Right atrium auricular region (tissue), 2 donors: ENCODE results near the gene GSTA5. TPM values are rescaled to one million over a fixed set of nuclear protein-coding genes. Genes with fewer than 3 reads are reported as not detected.
"Not testable (repeated sequence)": the region's sequence is repeated elsewhere in the genome, so short reads cannot be mapped to it uniquely, and the experiment has no call there.

Experiments used
- DNase-seq: peaks from one replicate; pipeline ENCODE4 v3.0.0-alpha.2; 2019; ENCODE audit warnings: low spot score
- H3K27ac ChIP-seq, 2 donors: fragments of 200-600 bp; sonication (generic); 1 replicate in 1 of 2; 2 replicates in 1 of 2; pipeline ENCODE4 v1.5.1; 2016 to 2019
- H3K27me3 ChIP-seq, 2 donors: fragments of 200-600 bp; sonication (generic); one replicate each; pipeline versions ENCODE4 v1.5.1 to v1.6.0; 2017 to 2019
- H3K36me3 ChIP-seq: fragments of 200-600 bp; sonication (generic); one replicate; pipeline ENCODE4 v1.5.1; 2016
- H3K4me1 ChIP-seq, 2 donors: fragments of 200-600 bp; sonication (generic); one replicate each; pipeline versions ENCODE4 v1.5.1 to v1.6.0; 2017 to 2019
- H3K4me3 ChIP-seq, 2 donors: fragments of 200-600 bp; sonication (generic); 1 replicate in 1 of 2; 2 replicates in 1 of 2; pipeline ENCODE4 v1.5.1; 2017 to 2019; ENCODE audit warnings: mild to moderate bottlenecking in 1 of 2, moderate library complexity in 1 of 2
- H3K9me3 ChIP-seq, 2 donors: fragments of 200-600 bp; sonication (generic); one replicate each; pipeline ENCODE4 v1.5.1; 2019
- total RNA-seq, 2 donors: library from RNA; depleted of rRNA; stranded (reverse); fragments of >200 nt; gene quantifications; one replicate each; pipeline ENCODE4 v1.1.0, GENCODE V29; 2016
- TF ChIP-seq, protein P1 (sequence below), 2 donors: fragments of 200-600 bp; sonication (generic); IDR thresholded peaks; one replicate each; pipeline ENCODE4 v1.5.1; 2019; ENCODE audit warnings: antibody characterized with exemption in 2 of 2

Gene GSTA5
- total RNA-seq, 2 donors from 2014 or later, result not detected

DNA sequence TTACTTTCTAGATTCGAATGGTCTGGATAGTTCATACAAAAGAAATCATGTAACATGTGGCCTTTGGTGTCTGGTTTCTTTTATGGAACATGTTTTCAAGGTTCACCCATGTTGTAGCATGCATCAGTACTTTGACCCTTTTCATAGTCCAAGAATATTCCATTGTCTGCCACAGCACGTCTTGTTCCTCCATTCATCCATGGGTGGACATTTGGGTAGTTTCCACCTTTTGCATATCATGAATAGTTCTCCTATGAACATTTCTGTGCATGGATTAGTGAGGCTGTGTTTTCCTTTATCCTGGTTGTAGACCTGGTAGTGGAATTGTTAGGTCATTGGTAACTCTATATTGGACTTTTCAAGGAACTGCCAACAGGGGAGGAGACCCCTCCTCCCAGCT lies 37.2 kb upstream of the GSTA5 start:
- DNase-seq, result no peak
- Histone ChIP-seq H3K27ac (no peak overlapping the region), H3K27me3 (no peaks in the 10 kb centered on the region), H3K9me3 (no peaks in the 10 kb centered on the region), H3K36me3 (no peaks in the 10 kb centered on the region), H3K4me1 (no peaks in the 10 kb centered on the region), H3K4me3 (no peak overlapping the region)
- TF ChIP-seq, protein P1, sequence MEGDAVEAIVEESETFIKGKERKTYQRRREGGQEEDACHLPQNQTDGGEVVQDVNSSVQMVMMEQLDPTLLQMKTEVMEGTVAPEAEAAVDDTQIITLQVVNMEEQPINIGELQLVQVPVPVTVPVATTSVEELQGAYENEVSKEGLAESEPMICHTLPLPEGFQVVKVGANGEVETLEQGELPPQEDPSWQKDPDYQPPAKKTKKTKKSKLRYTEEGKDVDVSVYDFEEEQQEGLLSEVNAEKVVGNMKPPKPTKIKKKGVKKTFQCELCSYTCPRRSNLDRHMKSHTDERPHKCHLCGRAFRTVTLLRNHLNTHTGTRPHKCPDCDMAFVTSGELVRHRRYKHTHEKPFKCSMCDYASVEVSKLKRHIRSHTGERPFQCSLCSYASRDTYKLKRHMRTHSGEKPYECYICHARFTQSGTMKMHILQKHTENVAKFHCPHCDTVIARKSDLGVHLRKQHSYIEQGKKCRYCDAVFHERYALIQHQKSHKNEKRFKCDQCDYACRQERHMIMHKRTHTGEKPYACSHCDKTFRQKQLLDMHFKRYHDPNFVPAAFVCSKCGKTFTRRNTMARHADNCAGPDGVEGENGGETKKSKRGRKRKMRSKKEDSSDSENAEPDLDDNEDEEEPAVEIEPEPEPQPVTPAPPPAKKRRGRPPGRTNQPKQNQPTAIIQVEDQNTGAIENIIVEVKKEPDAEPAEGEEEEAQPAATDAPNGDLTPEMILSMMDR (IDR thresholded peaks at IDR 0.05), result no peak

DNA sequence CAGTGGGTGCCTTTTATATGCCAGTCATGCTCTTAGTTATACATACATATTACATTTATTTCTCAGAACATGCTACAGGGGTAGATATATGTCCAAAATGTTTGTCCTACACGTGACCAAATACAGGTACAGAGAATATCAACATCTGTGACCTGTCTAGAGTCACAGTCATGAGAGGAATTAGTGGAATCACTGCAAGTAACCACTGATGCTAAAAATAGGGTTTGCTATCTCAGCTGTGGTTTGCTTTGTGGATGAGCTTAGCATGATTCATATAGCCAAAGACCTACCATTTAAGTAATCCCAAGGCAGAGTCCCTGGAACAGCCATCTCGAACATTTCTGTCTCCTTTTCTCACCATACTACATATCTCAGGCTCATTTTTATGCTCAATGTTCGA lies 36.6 kb upstream of the GSTA5 start:
- Histone ChIP-seq H3K36me3 (no peaks in the 10 kb centered on the region), H3K4me1 (no peaks in the 10 kb centered on the region), H3K4me3 (no peak overlapping the region), H3K27ac (no peak overlapping the region), H3K9me3 (no peaks in the 10 kb centered on the region), H3K27me3 (no peaks in the 10 kb centered on the region)
- TF ChIP-seq, protein P1 (IDR thresholded peaks at IDR 0.05), result no peak
- DNase-seq, result no peak

DNA sequence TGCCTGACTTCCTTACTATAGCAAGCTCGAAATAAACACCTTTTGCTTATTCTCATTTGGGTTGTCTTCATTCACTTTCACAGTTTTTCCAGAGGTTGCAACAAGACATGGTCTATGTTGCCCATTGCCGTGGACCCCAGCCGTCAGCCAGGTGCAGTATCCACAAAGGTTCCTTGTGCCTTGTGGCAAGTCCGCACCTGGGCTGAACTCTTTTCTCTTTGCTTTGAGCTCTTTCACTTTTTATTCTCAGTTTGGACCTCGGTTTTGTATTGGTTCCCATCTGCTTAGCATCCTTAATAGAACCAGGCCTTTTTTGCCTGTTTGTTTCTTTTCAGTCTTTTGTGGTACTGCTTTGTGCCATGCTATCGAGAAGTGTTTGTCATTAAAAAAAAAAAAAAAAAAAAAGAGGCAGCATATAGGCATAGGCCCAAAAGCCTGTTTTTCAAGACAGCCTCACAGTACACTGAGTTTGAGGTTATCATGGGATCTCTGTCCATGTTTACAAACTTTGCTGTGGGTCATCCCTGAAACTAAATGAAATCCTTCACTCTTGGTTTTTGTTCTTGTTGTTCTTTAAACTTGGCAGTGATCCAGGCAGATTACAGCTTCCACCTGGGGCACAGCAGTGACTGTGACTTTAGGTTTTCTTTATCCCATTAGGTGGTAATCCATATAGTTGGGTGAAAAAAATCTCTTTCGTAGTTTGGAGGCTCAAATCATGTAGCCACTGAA lies 35.6 kb upstream of the GSTA5 start:
- Histone ChIP-seq H3K27me3 (no peaks in the 10 kb centered on the region), H3K9me3 (no peaks in the 10 kb centered on the region), H3K36me3 (no peaks in the 10 kb centered on the region), H3K27ac (no peak overlapping the region), H3K4me1 (no peaks in the 10 kb centered on the region), H3K4me3 (no peak overlapping the region)
- no peak for DNase-seq
- TF ChIP-seq, protein P1 (IDR thresholded peaks at IDR 0.05), result no peak

DNA sequence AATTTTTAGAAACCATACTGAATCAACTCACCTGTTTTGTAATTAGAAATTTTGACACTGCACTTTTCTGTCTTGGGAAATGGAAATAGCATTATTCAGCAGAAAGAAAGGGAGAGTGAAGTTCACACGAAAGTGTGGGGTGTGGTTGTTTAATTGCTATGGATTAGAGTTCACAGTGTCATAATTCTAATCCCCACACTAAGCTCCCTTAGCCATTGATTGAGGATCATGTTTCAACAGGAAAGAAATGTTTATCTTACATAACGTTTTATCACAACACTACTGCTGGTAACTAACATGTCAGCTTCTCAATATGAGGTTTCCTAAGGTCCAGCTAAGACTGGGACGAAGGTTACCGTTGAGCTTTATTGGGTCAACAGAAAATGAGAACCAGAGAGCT lies 31.4 kb upstream of the GSTA5 start:
- no peak overlapping the region for H3K4me3 ChIP-seq
- H3K4me1 ChIP-seq, result no peaks in the 10 kb centered on the region
- H3K36me3 ChIP-seq, result no peaks in the 10 kb centered on the region
- H3K27me3 ChIP-seq, result no peaks in the 10 kb centered on the region
- DNase-seq, result no peak
- TF ChIP-seq, protein P1 (IDR thresholded peaks at IDR 0.05), result no peak
- no peaks in the 10 kb centered on the region for H3K9me3 ChIP-seq
- no peak overlapping the region for H3K27ac ChIP-seq

DNA sequence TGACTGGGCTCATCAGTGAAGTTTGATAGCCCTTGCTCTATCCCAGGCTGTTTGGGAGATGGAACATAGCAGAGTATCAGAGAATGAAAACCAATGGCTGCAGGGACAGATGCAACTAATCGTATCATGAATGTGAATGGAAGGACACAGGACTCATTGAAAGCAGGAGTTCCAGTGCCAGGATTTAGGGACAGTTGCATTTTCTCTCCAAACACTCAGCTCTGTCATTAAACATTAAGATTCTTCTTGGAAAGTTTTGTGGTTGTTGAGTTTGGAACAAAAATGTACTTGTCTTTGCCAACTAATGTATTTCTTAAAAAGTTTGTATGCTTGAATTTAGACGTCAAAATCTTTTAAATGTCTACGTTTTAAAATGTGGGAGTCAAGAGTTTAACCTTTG lies 31.0 kb upstream of the GSTA5 start:
- Histone ChIP-seq H3K4me1 (no peaks in the 10 kb centered on the region), H3K36me3 (no peaks in the 10 kb centered on the region), H3K27me3 (no peaks in the 10 kb centered on the region), H3K4me3 (no peak overlapping the region), H3K27ac (no peak overlapping the region), H3K9me3 (no peaks in the 10 kb centered on the region)
- DNase-seq, result no peak
- TF ChIP-seq, protein P1 (IDR thresholded peaks at IDR 0.05), result no peak

DNA sequence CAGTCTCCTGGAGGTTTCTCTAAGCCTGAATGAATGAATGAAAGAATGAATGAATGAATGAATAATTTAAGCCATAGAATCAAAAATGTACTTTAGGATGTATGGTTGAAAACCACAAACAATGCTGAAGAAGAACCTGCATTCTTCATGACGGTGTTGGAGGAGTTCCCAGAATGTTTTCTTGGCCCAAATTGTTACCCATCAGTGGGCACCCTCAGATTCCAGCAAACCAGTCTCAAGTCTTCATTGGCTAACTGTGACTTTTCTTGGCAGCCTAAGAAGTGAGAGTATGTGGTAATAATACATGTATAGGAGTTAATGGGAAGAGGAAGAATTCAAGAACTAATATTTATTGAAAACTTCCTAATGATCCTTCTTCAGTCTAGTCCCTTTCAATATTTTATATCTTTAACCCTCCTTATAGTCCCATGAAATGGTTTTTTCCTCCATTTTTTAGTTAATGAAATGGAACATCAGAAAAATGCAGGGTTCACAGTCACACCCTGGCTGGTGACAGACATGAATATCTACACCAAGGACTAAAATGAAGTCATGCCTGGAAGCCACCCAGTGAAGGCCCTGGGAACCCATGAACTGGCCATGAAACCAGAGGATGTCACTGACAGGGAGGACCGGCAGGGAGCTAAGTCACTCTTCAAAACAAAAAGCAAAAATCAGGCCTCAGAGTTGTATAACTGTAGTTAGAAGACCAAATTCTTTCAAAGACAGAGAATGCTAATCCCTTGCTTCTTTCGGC lies 29.9 kb upstream of the GSTA5 start:
- not testable (repeated sequence) for H3K27ac ChIP-seq, H3K4me1 ChIP-seq, DNase-seq, H3K27me3 ChIP-seq, H3K36me3 ChIP-seq, H3K4me3 ChIP-seq, H3K9me3 ChIP-seq

DNA sequence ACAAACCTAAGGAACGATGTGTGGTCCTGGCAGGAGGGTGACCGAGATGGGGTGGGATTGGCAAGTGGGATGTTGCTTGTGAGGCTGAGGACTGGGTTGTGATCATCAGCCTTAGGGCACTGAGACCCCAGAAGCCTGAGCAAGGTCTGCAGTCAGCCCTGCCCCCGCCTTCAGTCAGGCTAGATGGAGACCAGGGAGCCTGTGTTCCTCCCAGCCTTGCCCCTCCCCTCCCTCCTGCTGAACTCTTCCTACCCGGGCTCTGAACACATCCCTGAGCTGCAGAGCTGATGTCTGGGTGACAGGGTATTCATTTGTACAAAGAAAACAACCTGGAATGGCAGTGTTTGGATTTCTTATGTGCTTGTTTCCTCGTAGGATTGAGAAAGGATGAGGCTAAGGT lies 28.3 kb upstream of the GSTA5 start:
- not testable (repeated sequence) for H3K9me3 ChIP-seq, H3K36me3 ChIP-seq, DNase-seq, H3K27ac ChIP-seq, H3K4me1 ChIP-seq, H3K27me3 ChIP-seq, H3K4me3 ChIP-seq
